DOHH2 (cell line): ENCODE measurements around the gene SLC48A1.

Source experiments
- H3F3A ChIP-seq: fragments of 200-600 bp; sonication (generic), shearing (Covaris generic); 2 replicates; pipeline ENCODE4 v1.6.0; 2016; ENCODE audit warnings: antibody characterized with exemption, mild to moderate bottlenecking; ENCODE audit not compliant: control insufficient read depth, insufficient read depth
- H3K27ac ChIP-seq: fragments of 200-600 bp; sonication (generic); 2 replicates; pipeline ENCODE4 v1.5.1; 2014; ENCODE audit warnings: low read depth, mild to moderate bottlenecking, low read length, moderate library complexity
- H3K27me3 ChIP-seq: fragments of 200-600 bp; sonication (generic); 2 replicates; pipeline ENCODE4 v1.6.1; 2014; ENCODE audit warnings: mild to moderate bottlenecking, low read length, mixed read lengths; ENCODE audit not compliant: control insufficient read depth
- H3K36me3 ChIP-seq: fragments of 200-600 bp; sonication (generic); 2 replicates; pipeline ENCODE4 v1.6.1; 2014; ENCODE audit warnings: mild to moderate bottlenecking, low read length, moderate library complexity, mixed read lengths; ENCODE audit not compliant: control insufficient read depth
- H3K4me1 ChIP-seq: fragments of 200-600 bp; sonication (generic); 2 replicates; pipeline ENCODE4 v1.6.1; 2014; ENCODE audit warnings: mild to moderate bottlenecking, low read length, mixed read lengths; ENCODE audit not compliant: control insufficient read depth
- H3K4me2 ChIP-seq: fragments of 200-600 bp; sonication (generic); 2 replicates; pipeline ENCODE4 v1.6.0; 2014; ENCODE audit warnings: mild to moderate bottlenecking, low read length, moderate library complexity
- H3K4me3 ChIP-seq: fragments of 200-600 bp; sonication (generic); 2 replicates; pipeline ENCODE4 v1.5.1; 2014; ENCODE audit warnings: mild to moderate bottlenecking, low read length, mixed read lengths
- H3K79me2 ChIP-seq: fragments of 200-600 bp; sonication (generic); 2 replicates; pipeline ENCODE4 v1.6.1; 2014; ENCODE audit warnings: mild to moderate bottlenecking, low read length, mixed read lengths; ENCODE audit not compliant: control insufficient read depth
- H3K9me2 ChIP-seq: fragments of 200-600 bp; sonication (generic); replicated peaks from 2 replicates; pipeline ENCODE4 v1.6.1; 2014; ENCODE audit warnings: mild to moderate bottlenecking, low read length, mixed read lengths; ENCODE audit not compliant: control insufficient read depth
- H3K9me3 ChIP-seq: fragments of 200-600 bp; sonication (generic); 2 replicates; pipeline ENCODE4 v1.6.1; 2014; ENCODE audit warnings: antibody characterized with exemption, low read length, mixed read lengths; ENCODE audit not compliant: control insufficient read depth, insufficient read depth
- H4K20me1 ChIP-seq: fragments of 200-600 bp; sonication (generic); 2 replicates; pipeline ENCODE4 v1.6.0; 2014; ENCODE audit warnings: low read depth, mild to moderate bottlenecking, antibody characterized with exemption, low read length, moderate library complexity; ENCODE audit not compliant: control insufficient read depth, insufficient read depth
- CTCF ChIP-seq: fragments of 200-600 bp; sonication (generic); IDR thresholded peaks from one replicate; pipeline ENCODE4 v1.5.1; 2014; ENCODE audit warnings: antibody characterized with exemption, mild to moderate bottlenecking, low read depth, low read length; ENCODE audit not compliant: poor library complexity, severe bottlenecking
- EZH2phosphoT487 ChIP-seq: fragments of 200-600 bp; sonication (generic); IDR thresholded peaks from 2 replicates; pipeline ENCODE4 v1.6.1; 2017; ENCODE audit warnings: borderline replicate concordance, mild to moderate bottlenecking, antibody characterized with exemption, low read length, moderate library complexity, mixed read lengths

SLC48A1 gene

GRCh38 chr12:47820631-47821345 is 47.8 kb downstream of the SLC48A1 start:
- H3K36me3 ChIP-seq, result peaks cover 25% of the 10 kb centered on the region
- H3K4me1 ChIP-seq, result peaks cover 83% of the 10 kb centered on the region
- H3K79me2 ChIP-seq, result peaks cover 43% of the 10 kb centered on the region
- no peaks in the 10 kb centered on the region for H3K9me2 ChIP-seq
- peak overlapping the region; percentile 94 for H3K4me2 ChIP-seq
- H3F3A ChIP-seq, result peaks cover 16% of the 10 kb centered on the region
- no peak for TF ChIP-seq CTCF
- no peak for TF ChIP-seq EZH2phosphoT487
- H3K9me3 ChIP-seq, result no peaks in the 10 kb centered on the region
- H3K27me3 ChIP-seq, result no peaks in the 10 kb centered on the region
- peak overlapping the region; percentile 99 for H3K27ac ChIP-seq
- H4K20me1 ChIP-seq, result 0 out of 2 replicates have a peak, but pooled peaks cover 2% of the 10 kb centered on the region
- H3K4me3 ChIP-seq, result peak overlapping the region; percentile 85

- peaks cover 16% of the 10 kb centered on the region for H3F3A ChIP-seq
- H3K79me2 ChIP-seq, result peaks cover 37% of the 10 kb centered on the region
- no peak overlapping the region for H3K27ac ChIP-seq
- no peaks in the 10 kb centered on the region for H3K9me2 ChIP-seq
- H3K4me3 ChIP-seq, result no peak overlapping the region
- no peaks in the 10 kb centered on the region for H3K9me3 ChIP-seq
- 0 out of 2 replicates have a peak, but pooled peaks cover 2% of the 10 kb centered on the region for H4K20me1 ChIP-seq
- H3K4me1 ChIP-seq, result peaks cover 83% of the 10 kb centered on the region
- H3K4me2 ChIP-seq, result no peak overlapping the region
- TF ChIP-seq EZH2phosphoT487 (no peak), CTCF (no peak)
- peaks cover 25% of the 10 kb centered on the region for H3K36me3 ChIP-seq
- H3K27me3 ChIP-seq, result no peaks in the 10 kb centered on the region
These were observed 48.3 kb downstream of the SLC48A1 start for GRCh38 chr12:47821346-47821706.

GRCh38 chr12:47822401-47822800 is 49.4 kb downstream of the SLC48A1 start:
- Histone ChIP-seq H4K20me1 (0 out of 2 replicates have a peak, but pooled peaks cover 1% of the 10 kb centered on the region), H3K4me2 (no peak overlapping the region), H3K27ac (peak overlapping the region; percentile 9; the same call in 1 of the 2 replicates), H3K79me2 (peaks cover 27% of the 10 kb centered on the region), H3F3A (peaks cover 16% of the 10 kb centered on the region), H3K4me1 (peaks cover 83% of the 10 kb centered on the region), H3K9me2 (no peaks in the 10 kb centered on the region), H3K9me3 (no peaks in the 10 kb centered on the region), H3K27me3 (no peaks in the 10 kb centered on the region), H3K36me3 (peaks cover 18% of the 10 kb centered on the region), H3K4me3 (no peak overlapping the region)
- TF ChIP-seq EZH2phosphoT487, result no peak
- TF ChIP-seq CTCF, result no peak
